ENCODE data around the gene SLC26A1.

DNA sequence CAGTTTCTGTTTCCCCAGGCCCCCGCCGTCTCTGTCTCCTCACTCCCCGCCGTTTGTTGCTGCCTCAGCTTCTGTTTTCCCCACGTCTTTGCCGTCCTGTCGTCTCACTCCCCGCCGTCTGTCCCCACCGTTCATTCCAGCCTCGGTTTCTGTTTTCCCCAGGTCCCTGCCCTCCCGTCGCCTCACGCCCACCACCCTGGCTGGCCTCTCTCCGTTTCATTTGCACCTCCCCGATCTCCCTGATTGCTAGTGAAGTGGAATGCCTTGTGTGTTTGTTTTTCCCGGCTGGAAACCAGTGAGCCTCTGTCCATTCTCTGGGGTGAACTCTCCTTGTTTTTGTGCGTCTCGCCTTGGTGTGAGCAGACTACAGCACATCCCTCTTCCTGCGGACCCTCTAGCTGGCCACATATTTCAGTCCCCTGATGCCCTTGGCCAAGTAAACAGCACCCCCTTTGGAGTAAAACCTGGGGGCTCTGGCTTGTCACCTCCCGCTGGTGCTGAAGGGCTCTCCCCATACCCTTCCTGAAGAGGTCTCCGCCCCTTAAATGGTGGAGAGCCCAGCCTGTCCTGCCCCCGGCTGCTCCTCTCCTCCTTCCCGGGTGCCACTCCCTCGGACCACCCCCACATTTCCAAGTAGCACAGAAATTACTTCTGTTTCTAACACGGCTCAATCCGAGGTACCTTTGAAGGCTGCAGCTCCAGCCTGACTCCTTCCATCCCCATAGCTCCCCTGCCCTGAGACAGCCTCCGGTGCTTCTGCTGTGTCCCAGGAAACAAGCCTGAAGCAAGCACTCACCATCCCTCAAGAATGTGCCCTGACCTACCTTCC, 47.7 kb downstream of the SLC26A1 start:
- TF ChIP-seq, protein P1, sequence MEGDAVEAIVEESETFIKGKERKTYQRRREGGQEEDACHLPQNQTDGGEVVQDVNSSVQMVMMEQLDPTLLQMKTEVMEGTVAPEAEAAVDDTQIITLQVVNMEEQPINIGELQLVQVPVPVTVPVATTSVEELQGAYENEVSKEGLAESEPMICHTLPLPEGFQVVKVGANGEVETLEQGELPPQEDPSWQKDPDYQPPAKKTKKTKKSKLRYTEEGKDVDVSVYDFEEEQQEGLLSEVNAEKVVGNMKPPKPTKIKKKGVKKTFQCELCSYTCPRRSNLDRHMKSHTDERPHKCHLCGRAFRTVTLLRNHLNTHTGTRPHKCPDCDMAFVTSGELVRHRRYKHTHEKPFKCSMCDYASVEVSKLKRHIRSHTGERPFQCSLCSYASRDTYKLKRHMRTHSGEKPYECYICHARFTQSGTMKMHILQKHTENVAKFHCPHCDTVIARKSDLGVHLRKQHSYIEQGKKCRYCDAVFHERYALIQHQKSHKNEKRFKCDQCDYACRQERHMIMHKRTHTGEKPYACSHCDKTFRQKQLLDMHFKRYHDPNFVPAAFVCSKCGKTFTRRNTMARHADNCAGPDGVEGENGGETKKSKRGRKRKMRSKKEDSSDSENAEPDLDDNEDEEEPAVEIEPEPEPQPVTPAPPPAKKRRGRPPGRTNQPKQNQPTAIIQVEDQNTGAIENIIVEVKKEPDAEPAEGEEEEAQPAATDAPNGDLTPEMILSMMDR (IDR thresholded peaks at IDR 0.05): no peak
- no peak for TF ChIP-seq POLR2A (IDR thresholded peaks at IDR 0.05)

Measured in body of pancreas (tissue), 4 donors.